SU-DHL-6 (cell line): ENCODE data around the gene RUVBL2.
"Not testable (repeated sequence)": the region's sequence is repeated elsewhere in the genome, so short reads cannot be mapped to it uniquely, and the experiment has no call there.

Experiments used
- H2AFZ ChIP-seq: fragments of 200-600 bp; sonication (generic); 2 replicates; pipeline ENCODE4 v1.6.1; 2014; ENCODE audit warnings: low read depth, mild to moderate bottlenecking, moderate library complexity, mixed read lengths, antibody characterized with exemption, low read length; ENCODE audit not compliant: severe bottlenecking
- H3F3A ChIP-seq: fragments of 200-600 bp; shearing (Covaris generic); 2 replicates; pipeline ENCODE4 v1.6.0; 2016; ENCODE audit warnings: antibody characterized with exemption, mild to moderate bottlenecking; ENCODE audit not compliant: insufficient read depth
- H3K27ac ChIP-seq: fragments of 200-600 bp; sonication (generic); 2 replicates; pipeline ENCODE4 v1.5.1; 2016; ENCODE audit warnings: low read depth, mild to moderate bottlenecking, low read length, moderate library complexity, mixed read lengths
- H3K27me3 ChIP-seq: fragments of 200-600 bp; sonication (generic), shearing (Covaris generic); 2 replicates; pipeline ENCODE4 v1.6.0; 2014; ENCODE audit warnings: mild to moderate bottlenecking, low read length
- H3K36me3 ChIP-seq: fragments of 200-600 bp; sonication (generic); 2 replicates; pipeline ENCODE4 v1.6.1; 2014; ENCODE audit warnings: mild to moderate bottlenecking, low read length, mixed read lengths
- H3K4me2 ChIP-seq: fragments of 300-600, 200-600 bp; shearing (Covaris generic), sonication (generic); 2 replicates; pipeline ENCODE4 v1.6.0; 2014; ENCODE audit warnings: low read length, low read depth, mild to moderate bottlenecking; ENCODE audit not compliant: poor library complexity, severe bottlenecking
- H3K4me3 ChIP-seq: fragments of 200-600 bp; sonication (generic); 2 replicates; pipeline ENCODE4 v1.5.1; 2014; ENCODE audit warnings: antibody characterized with exemption, low read length, mild to moderate bottlenecking, mixed read lengths; ENCODE audit not compliant: insufficient read depth, poor library complexity, severe bottlenecking
- H3K79me2 ChIP-seq: fragments of 200-600 bp; sonication (generic); 2 replicates; pipeline ENCODE4 v1.6.1; 2014; ENCODE audit warnings: mild to moderate bottlenecking, low read length, moderate library complexity; ENCODE audit not compliant: insufficient read depth
- H3K9ac ChIP-seq: fragments of 200-600 bp; sonication (generic); 2 replicates; pipeline ENCODE4 v1.7.0; 2014; ENCODE audit warnings: mild to moderate bottlenecking, low read length
- H3K9me2 ChIP-seq: fragments of 200-600 bp; sonication (generic); replicated peaks from 2 replicates; pipeline ENCODE4 v1.6.1; 2014; ENCODE audit warnings: low read length; ENCODE audit not compliant: insufficient read depth
- H3K9me3 ChIP-seq: fragments of 200-600 bp; sonication (generic); 2 replicates; pipeline ENCODE4 v1.6.1; 2014; ENCODE audit warnings: low read length, mixed read lengths; ENCODE audit not compliant: insufficient read depth
- H4K20me1 ChIP-seq: fragments of 200-600 bp; sonication (generic); 2 replicates; pipeline ENCODE4 v1.6.1; 2014; ENCODE audit warnings: low read depth, mild to moderate bottlenecking, antibody characterized with exemption, low read length, moderate library complexity, mixed read lengths
- CTCF ChIP-seq: fragments of 200-600 bp; sonication (generic); IDR thresholded peaks from one replicate; pipeline ENCODE4 v1.5.1; 2017; ENCODE audit warnings: antibody characterized with exemption, mild to moderate bottlenecking, low read length, moderate library complexity; ENCODE audit not compliant: insufficient read depth, poor library complexity, severe bottlenecking
- EZH2phosphoT487 ChIP-seq: fragments of 200-600 bp; sonication (generic), shearing (Covaris generic); conservative IDR thresholded peaks from 2 replicates; pipeline ENCODE4 v1.6.1; 2018; ENCODE audit warnings: mild to moderate bottlenecking, antibody characterized with exemption, low read length, moderate library complexity, mixed read lengths

Gene RUVBL2

GRCh38 chr19:49017041-49017665, 23.5 kb downstream of the RUVBL2 start, which contains the start of gene LHB:
LHB (minus strand) TSS chr19:49017091; CDS start chr19:49017081, 10 bp downstream.
- Histone ChIP-seq H3K36me3 (no peaks in the 10 kb centered on the region), H2AFZ (no peak within 1 kb of the TSS), H3K79me2 (no peaks in the 10 kb centered on the region), H4K20me1 (no peaks in the 10 kb centered on the region), H3K27ac (no peak within 1 kb of the TSS), H3K9me2 (no peaks in the 10 kb centered on the region), H3K4me3 (no peak within 1 kb of the TSS), H3K9ac (peak within 1 kb of the TSS; percentile 32; the same call in 1 of the 2 replicates), H3K9me3 (no peaks in the 10 kb centered on the region), H3K27me3 (no peaks in the 10 kb centered on the region), H3K4me2 (peak within 1 kb of the TSS; percentile 48), H3F3A (no peaks in the 10 kb centered on the region)
- no peak for TF ChIP-seq EZH2phosphoT487
- no peak for TF ChIP-seq CTCF

- TF ChIP-seq EZH2phosphoT487 (no peak), CTCF (peak; percentile 33)
- no peak overlapping the region for H3K4me3 ChIP-seq
- H4K20me1 ChIP-seq, result no peaks in the 10 kb centered on the region
- H3K79me2 ChIP-seq, result no peaks in the 10 kb centered on the region
- no peaks in the 10 kb centered on the region for H3K9me2 ChIP-seq
- H3K27ac ChIP-seq, result no peak overlapping the region
- no peaks in the 10 kb centered on the region for H3K36me3 ChIP-seq
- H2AFZ ChIP-seq, result no peak overlapping the region
- peak overlapping the region; percentile 32; the same call in 1 of the 2 replicates for H3K9ac ChIP-seq
- H3F3A ChIP-seq, result no peaks in the 10 kb centered on the region
- no peaks in the 10 kb centered on the region for H3K9me3 ChIP-seq
- peak overlapping the region; percentile 48 for H3K4me2 ChIP-seq
- H3K27me3 ChIP-seq, result no peaks in the 10 kb centered on the region
These were observed 24.1 kb downstream of the RUVBL2 start for GRCh38 chr19:49017666-49018351.

- not testable (repeated sequence) for H3K4me3 ChIP-seq, H3K36me3 ChIP-seq, H4K20me1 ChIP-seq, H3F3A ChIP-seq, H3K27ac ChIP-seq, H3K27me3 ChIP-seq, H2AFZ ChIP-seq, H3K9me3 ChIP-seq, H3K79me2 ChIP-seq, H3K9me2 ChIP-seq
- Histone ChIP-seq H3K4me2 (peak overlapping the region; percentile 48), H3K9ac (peak overlapping the region; percentile 32; the same call in 1 of the 2 replicates)
These were observed 24.9 kb downstream of the RUVBL2 start for GRCh38 chr19:49018388-49019241.
